Gastroesophageal sphincter (tissue), 3 donors: ENCODE results near the gene SRP14.

Source experiments
- CTCF ChIP-seq, 4 experiments: fragments of 200-600 bp in 2 of 4; fragments of 450-650 bp in 2 of 4; sonication (generic) in 1 of 4; IDR thresholded peaks; one replicate each; pipeline ENCODE4 v1.5.1; 2017 to 2019; ENCODE audit warnings: antibody characterized with exemption in 4 of 4, mild to moderate bottlenecking in 2 of 4, moderate library complexity in 2 of 4
- EP300 ChIP-seq: sonication (generic); formaldehyde crosslinking; IDR thresholded peaks from one replicate; pipeline ENCODE4 v1.6.1; 2017; ENCODE audit warnings: antibody characterized with exemption, mild to moderate bottlenecking
- POLR2A ChIP-seq, 2 donors: fragments of 450-650 bp; IDR thresholded peaks; one replicate each; pipeline ENCODE4 v1.6.1; 2017; ENCODE audit warnings: antibody characterized with exemption in 2 of 2, mild to moderate bottlenecking in 2 of 2, moderate library complexity in 1 of 2
- POLR2AphosphoS5 ChIP-seq: sonication (generic); formaldehyde crosslinking; IDR thresholded peaks from one replicate; pipeline ENCODE4 v1.6.1; 2017; ENCODE audit warnings: antibody characterized with exemption

DNA sequence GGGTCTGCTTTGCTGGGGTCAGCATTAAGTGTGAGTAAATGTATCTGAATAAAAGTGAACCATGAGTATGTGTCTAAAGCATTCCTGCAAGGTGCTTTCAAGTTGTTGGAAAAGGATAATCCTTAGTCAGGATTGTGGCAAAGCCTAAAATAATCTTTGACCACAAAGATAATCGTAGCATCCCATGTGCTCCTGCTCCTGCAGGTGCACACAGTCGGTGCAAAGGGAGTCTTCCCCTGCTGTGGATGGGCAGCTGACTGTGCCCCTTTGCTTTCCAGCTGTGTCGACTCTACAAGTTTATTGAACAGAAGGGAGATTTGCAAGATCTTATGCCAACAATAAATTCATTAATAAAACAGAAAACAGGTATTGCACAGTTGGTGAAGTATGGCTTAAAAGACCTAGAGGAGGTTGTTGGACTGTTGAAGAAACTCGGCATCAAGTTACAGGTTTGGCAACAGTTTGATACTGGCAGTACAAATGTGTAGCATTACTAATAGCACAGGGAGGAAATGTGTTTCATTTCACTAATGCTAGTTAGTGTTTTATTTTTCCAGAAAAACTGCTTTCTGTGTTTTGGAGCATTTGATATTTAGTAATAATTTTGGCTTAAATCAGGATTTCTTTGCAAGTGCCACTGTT is 22.6 kb downstream of the SRP14 start:
- TF ChIP-seq POLR2A (IDR thresholded peaks at IDR 0.05) (no peak), CTCF (IDR thresholded peaks at IDR 0.05) (no peak), EP300 (no peak), POLR2AphosphoS5 (no peak)
